ENCODE results near the gene YIF1A.
"Not testable (repeated sequence)": the region's sequence is repeated elsewhere in the genome, so short reads cannot be mapped to it uniquely, and the experiment has no call there.

YIF1A gene

GRCh38 chr11:66323684-66324083 is 34.7 kb upstream of the YIF1A start:
- Histone ChIP-seq H3K9ac (ENCODE audit: low read length in 2 of 2) (no peak overlapping the region), H3K27ac (ENCODE audit: low read length) (no peak overlapping the region), H3K36me3 (ENCODE audit: control insufficient read depth in 2 of 2, insufficient read depth in 2 of 2, low read length in 2 of 2) (no peaks in the 10 kb centered on the region), H3K9me3 (ENCODE audit: control insufficient read depth in 2 of 2, low read length in 2 of 2) (no peaks in the 10 kb centered on the region), H3K27me3 (ENCODE audit: control insufficient read depth in 1 of 2, insufficient read depth in 2 of 2, low read length in 2 of 2) (no peaks in the 10 kb centered on the region), H3K4me1 (ENCODE audit: control insufficient read depth, insufficient read depth, low read length) (peaks cover 35% of the 10 kb centered on the region), H3K4me3 (ENCODE audit: low read length in 2 of 2) (no peak overlapping the region)

GRCh38 chr11:66322732-66323427 is 33.9 kb upstream of the YIF1A start:
- no peaks in the 10 kb centered on the region for H3K27me3 ChIP-seq (ENCODE audit: control insufficient read depth in 1 of 2, insufficient read depth in 2 of 2, low read length in 2 of 2)
- H3K9ac ChIP-seq (ENCODE audit: low read length in 2 of 2): no peak overlapping the region
- H3K4me3 ChIP-seq (ENCODE audit: low read length in 2 of 2): no peak overlapping the region
- no peaks in the 10 kb centered on the region for H3K36me3 ChIP-seq (ENCODE audit: control insufficient read depth in 2 of 2, insufficient read depth in 2 of 2, low read length in 2 of 2)
- H3K9me3 ChIP-seq (ENCODE audit: control insufficient read depth in 2 of 2, low read length in 2 of 2): no peaks in the 10 kb centered on the region
- peaks cover 34% of the 10 kb centered on the region for H3K4me1 ChIP-seq (ENCODE audit: control insufficient read depth, insufficient read depth, low read length)
- H3K27ac ChIP-seq (ENCODE audit: low read length): no peak overlapping the region

- Histone ChIP-seq H3K4me3 (ENCODE audit: low read length in 2 of 2) (no peak overlapping the region), H3K9ac (ENCODE audit: low read length in 2 of 2) (no peak overlapping the region), H3K27me3 (ENCODE audit: control insufficient read depth in 1 of 2, insufficient read depth in 2 of 2, low read length in 2 of 2) (no peaks in the 10 kb centered on the region), H3K27ac (ENCODE audit: low read length) (no peak overlapping the region), H3K4me1 (ENCODE audit: control insufficient read depth, insufficient read depth, low read length) (peaks cover 33% of the 10 kb centered on the region), H3K36me3 (ENCODE audit: control insufficient read depth in 2 of 2, insufficient read depth in 2 of 2, low read length in 2 of 2) (no peaks in the 10 kb centered on the region), H3K9me3 (ENCODE audit: control insufficient read depth in 2 of 2, low read length in 2 of 2) (no peaks in the 10 kb centered on the region)
Observed at GRCh38 chr11:66321606-66322005, 32.7 kb upstream of the YIF1A start.

GRCh38 chr11:66320748-66321147 is 31.8 kb upstream of the YIF1A start:
- H3K9me3 ChIP-seq (ENCODE audit: control insufficient read depth in 2 of 2, low read length in 2 of 2); H3K4me3 ChIP-seq (ENCODE audit: low read length in 2 of 2); H3K9ac ChIP-seq (ENCODE audit: low read length in 2 of 2); H3K27ac ChIP-seq (ENCODE audit: low read length); H3K27me3 ChIP-seq (ENCODE audit: control insufficient read depth in 1 of 2, insufficient read depth in 2 of 2, low read length in 2 of 2); H3K36me3 ChIP-seq (ENCODE audit: control insufficient read depth in 2 of 2, insufficient read depth in 2 of 2, low read length in 2 of 2): not testable (repeated sequence)
- peaks cover 33% of the 10 kb centered on the region for H3K4me1 ChIP-seq (ENCODE audit: control insufficient read depth, insufficient read depth, low read length)

- H3K4me3 ChIP-seq (ENCODE audit: low read length in 2 of 2); H3K27ac ChIP-seq (ENCODE audit: low read length); H3K27me3 ChIP-seq (ENCODE audit: control insufficient read depth in 1 of 2, insufficient read depth in 2 of 2, low read length in 2 of 2); H3K36me3 ChIP-seq (ENCODE audit: control insufficient read depth in 2 of 2, insufficient read depth in 2 of 2, low read length in 2 of 2); H3K9me3 ChIP-seq (ENCODE audit: control insufficient read depth in 2 of 2, low read length in 2 of 2); H3K9ac ChIP-seq (ENCODE audit: low read length in 2 of 2): not testable (repeated sequence)
- peaks cover 34% of the 10 kb centered on the region for H3K4me1 ChIP-seq (ENCODE audit: control insufficient read depth, insufficient read depth, low read length)
Observed at GRCh38 chr11:66320289-66320688, 31.3 kb upstream of the YIF1A start.

- Histone ChIP-seq H3K27me3 (ENCODE audit: control insufficient read depth in 1 of 2, insufficient read depth in 2 of 2, low read length in 2 of 2) (no peaks in the 10 kb centered on the region), H3K27ac (ENCODE audit: low read length) (peak overlapping the region; percentile 82), H3K9ac (ENCODE audit: low read length in 2 of 2) (no peak overlapping the region), H3K4me1 (ENCODE audit: control insufficient read depth, insufficient read depth, low read length) (peaks cover 50% of the 10 kb centered on the region), H3K36me3 (ENCODE audit: control insufficient read depth in 2 of 2, insufficient read depth in 2 of 2, low read length in 2 of 2) (no peaks in the 10 kb centered on the region), H3K9me3 (ENCODE audit: control insufficient read depth in 2 of 2, low read length in 2 of 2) (no peaks in the 10 kb centered on the region), H3K4me3 (ENCODE audit: low read length in 2 of 2) (no peak overlapping the region)
Observed at GRCh38 chr11:66318600-66318970, 29.6 kb upstream of the YIF1A start.

- Histone ChIP-seq H3K4me1 (ENCODE audit: control insufficient read depth, insufficient read depth, low read length) (peaks cover 56% of the 10 kb centered on the region), H3K9me3 (ENCODE audit: control insufficient read depth in 2 of 2, low read length in 2 of 2) (no peaks in the 10 kb centered on the region), H3K4me3 (ENCODE audit: low read length in 2 of 2) (peak overlapping the region; percentile 66 to 69), H3K9ac (ENCODE audit: low read length in 2 of 2) (peak overlapping the region; percentile 55 to 57), H3K36me3 (ENCODE audit: control insufficient read depth in 2 of 2, insufficient read depth in 2 of 2, low read length in 2 of 2) (no peaks in the 10 kb centered on the region), H3K27ac (ENCODE audit: low read length) (peak overlapping the region; percentile 82), H3K27me3 (ENCODE audit: control insufficient read depth in 1 of 2, insufficient read depth in 2 of 2, low read length in 2 of 2) (no peaks in the 10 kb centered on the region)
Observed at GRCh38 chr11:66317723-66318599, 29.0 kb upstream of the YIF1A start.

GRCh38 chr11:66317322-66317722 is 28.4 kb upstream of the YIF1A start:
- no peaks in the 10 kb centered on the region for H3K27me3 ChIP-seq (ENCODE audit: control insufficient read depth in 1 of 2, insufficient read depth in 2 of 2, low read length in 2 of 2)
- peak overlapping the region; percentile 57 to 73 for H3K9ac ChIP-seq (ENCODE audit: low read length in 2 of 2)
- H3K27ac ChIP-seq (ENCODE audit: low read length): peak overlapping the region; percentile 82
- H3K36me3 ChIP-seq (ENCODE audit: control insufficient read depth in 2 of 2, insufficient read depth in 2 of 2, low read length in 2 of 2): no peaks in the 10 kb centered on the region
- peak overlapping the region; percentile 66 to 69 for H3K4me3 ChIP-seq (ENCODE audit: low read length in 2 of 2)
- H3K4me1 ChIP-seq (ENCODE audit: control insufficient read depth, insufficient read depth, low read length): peaks cover 56% of the 10 kb centered on the region
- H3K9me3 ChIP-seq (ENCODE audit: control insufficient read depth in 2 of 2, low read length in 2 of 2): no peaks in the 10 kb centered on the region

- peak within 1 kb of the TSS; percentile 82 for H3K27ac ChIP-seq (ENCODE audit: low read length)
- H3K9ac ChIP-seq (ENCODE audit: low read length in 2 of 2): peak within 1 kb of the TSS; percentile 57 to 73
- H3K36me3 ChIP-seq (ENCODE audit: control insufficient read depth in 2 of 2, insufficient read depth in 2 of 2, low read length in 2 of 2): no peaks in the 10 kb centered on the region
- H3K9me3 ChIP-seq (ENCODE audit: control insufficient read depth in 2 of 2, low read length in 2 of 2): no peaks in the 10 kb centered on the region
- no peaks in the 10 kb centered on the region for H3K27me3 ChIP-seq (ENCODE audit: control insufficient read depth in 1 of 2, insufficient read depth in 2 of 2, low read length in 2 of 2)
- H3K4me1 ChIP-seq (ENCODE audit: control insufficient read depth, insufficient read depth, low read length): peaks cover 58% of the 10 kb centered on the region
- H3K4me3 ChIP-seq (ENCODE audit: low read length in 2 of 2): peak within 1 kb of the TSS; percentile 69 to 78
Observed at GRCh38 chr11:66316849-66317251, 27.9 kb upstream of the YIF1A start, which contains the start of gene CD248. Gene CD248 (minus strand): TSS chr11:66317044. CDS start chr11:66317027, 17 bp downstream.

GRCh38 chr11:66315921-66316811 is 27.2 kb upstream of the YIF1A start:
- Histone ChIP-seq H3K9ac (ENCODE audit: low read length in 2 of 2) (peak overlapping the region; percentile 57 to 72), H3K4me3 (ENCODE audit: low read length in 2 of 2) (peak overlapping the region; percentile 65 to 78), H3K27me3 (ENCODE audit: control insufficient read depth in 1 of 2, insufficient read depth in 2 of 2, low read length in 2 of 2) (no peaks in the 10 kb centered on the region), H3K27ac (ENCODE audit: low read length) (peak overlapping the region; percentile 82), H3K36me3 (ENCODE audit: control insufficient read depth in 2 of 2, insufficient read depth in 2 of 2, low read length in 2 of 2) (no peaks in the 10 kb centered on the region), H3K9me3 (ENCODE audit: control insufficient read depth in 2 of 2, low read length in 2 of 2) (no peaks in the 10 kb centered on the region), H3K4me1 (ENCODE audit: control insufficient read depth, insufficient read depth, low read length) (peaks cover 61% of the 10 kb centered on the region)

All from stomach smooth muscle (tissue), 2 donors.